Measurements from ENCODE around the gene OSBPL5.

The OSBPL5 gene

DNA sequence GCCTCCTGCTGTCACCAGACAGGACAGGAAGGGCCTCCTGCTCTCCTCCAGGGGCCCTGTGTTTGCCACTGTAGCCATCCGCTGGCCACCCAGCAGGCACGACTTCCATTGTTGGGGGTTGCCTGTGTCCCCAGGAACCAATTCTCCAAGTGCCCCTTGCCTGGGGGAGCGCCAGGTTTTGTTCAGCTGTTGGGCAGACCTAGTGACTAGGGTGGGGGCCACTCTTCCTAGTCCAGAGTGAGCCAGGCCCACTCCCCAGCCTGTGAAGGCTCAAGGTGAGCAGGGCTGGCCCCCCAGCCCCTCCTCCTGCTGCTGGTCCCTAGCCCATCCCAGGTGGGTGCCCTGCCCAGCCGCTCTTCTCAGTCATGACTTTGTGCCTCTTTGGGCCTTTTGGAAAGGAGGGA, 30.9 kb downstream of the OSBPL5 start:
- DNase-seq, result no peak

DNA sequence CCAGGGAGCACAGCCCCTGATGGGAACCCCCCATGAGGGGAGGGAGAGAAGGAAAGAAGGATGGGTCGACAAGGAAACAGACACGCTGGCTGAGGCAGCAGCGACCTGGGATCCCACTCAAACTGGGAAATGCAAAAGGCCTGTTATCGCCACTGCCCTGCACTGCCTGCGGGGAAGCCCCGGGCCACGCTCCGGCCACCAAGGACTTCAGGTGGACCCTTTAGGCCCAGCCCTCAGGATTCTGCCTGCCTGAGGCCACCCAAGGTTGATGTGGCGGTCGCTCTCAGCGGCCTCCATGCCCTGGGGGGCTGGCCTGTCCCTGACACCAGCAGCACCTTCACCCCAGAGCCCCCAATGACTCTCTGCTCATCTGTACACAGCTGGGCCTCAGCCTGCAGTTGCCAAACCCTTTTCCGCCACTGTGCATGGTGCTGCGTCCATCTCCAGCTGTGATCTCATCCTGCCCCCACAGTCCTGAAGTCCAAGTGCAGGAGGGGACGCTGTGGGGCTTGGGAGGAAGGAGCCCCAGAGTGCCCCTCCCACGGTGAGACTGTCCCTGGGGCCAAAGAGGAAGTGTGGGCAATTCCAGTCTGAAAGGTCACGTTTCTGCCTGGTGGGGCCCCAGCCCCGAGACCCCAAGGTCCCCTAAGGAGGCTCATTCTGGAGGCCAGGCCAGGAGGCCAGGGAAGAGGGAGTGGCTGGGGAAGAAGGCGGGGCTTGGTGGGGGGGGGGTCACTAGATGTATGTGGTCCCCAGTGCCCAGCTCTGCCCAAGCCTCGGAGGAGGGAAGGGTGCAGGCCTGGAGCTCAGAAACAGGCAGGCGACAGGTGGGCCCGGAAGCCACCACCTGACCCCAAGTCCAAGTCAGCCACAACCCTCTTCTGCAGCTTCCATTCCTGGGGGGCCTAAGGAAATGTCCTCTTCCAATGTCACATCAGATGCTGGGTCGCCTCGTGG, 31.6 kb downstream of the OSBPL5 start:
- no peak for DNase-seq

DNA sequence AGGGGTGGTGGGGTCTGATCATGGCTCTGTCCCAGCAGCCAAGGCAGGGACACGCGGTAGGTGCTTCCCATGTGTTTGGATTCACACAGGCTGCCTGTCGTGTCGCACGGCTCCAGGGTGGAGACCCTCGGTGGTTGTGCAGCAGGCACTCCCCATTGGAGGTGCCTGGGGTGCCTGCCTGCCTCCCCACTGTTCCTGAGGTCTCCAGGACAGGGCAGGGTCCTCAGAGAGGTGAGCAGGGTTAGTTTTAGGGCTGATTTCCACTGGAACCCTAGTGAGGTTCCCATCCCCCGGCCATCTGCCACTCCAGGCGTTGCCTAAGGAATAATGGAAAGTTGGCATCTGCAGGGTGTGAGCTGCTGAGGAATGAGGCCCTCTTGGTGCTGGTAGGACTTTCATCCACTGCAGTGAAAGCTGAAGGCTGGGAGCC, 32.3 kb downstream of the OSBPL5 start:
- DNase-seq, result no peak

DNA sequence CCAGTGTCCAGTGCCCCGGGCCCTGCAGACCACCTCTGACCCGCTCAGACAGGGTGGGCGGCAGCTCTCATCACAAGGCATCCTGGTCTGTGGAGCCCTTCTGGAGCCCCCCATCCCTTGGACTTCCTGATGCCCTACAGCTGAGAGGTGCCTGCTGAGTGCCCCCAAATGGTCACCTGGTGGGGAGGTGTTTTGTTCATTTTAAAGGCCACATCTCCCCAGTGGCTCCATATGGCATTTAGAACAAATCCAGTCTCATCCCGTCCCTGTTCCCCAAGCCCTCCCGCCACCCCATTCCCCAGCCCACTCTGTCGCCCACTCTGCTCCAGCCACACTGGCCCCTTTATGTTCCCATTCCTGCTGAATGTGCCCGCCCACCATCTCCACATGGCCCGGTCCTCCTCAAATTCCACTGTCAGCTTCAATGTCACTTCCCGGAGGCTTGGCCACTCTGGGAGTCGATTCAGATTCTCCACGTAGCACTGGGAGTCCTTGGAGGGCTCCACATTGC, 32.8 kb downstream of the OSBPL5 start:
- no peak for DNase-seq

DNA sequence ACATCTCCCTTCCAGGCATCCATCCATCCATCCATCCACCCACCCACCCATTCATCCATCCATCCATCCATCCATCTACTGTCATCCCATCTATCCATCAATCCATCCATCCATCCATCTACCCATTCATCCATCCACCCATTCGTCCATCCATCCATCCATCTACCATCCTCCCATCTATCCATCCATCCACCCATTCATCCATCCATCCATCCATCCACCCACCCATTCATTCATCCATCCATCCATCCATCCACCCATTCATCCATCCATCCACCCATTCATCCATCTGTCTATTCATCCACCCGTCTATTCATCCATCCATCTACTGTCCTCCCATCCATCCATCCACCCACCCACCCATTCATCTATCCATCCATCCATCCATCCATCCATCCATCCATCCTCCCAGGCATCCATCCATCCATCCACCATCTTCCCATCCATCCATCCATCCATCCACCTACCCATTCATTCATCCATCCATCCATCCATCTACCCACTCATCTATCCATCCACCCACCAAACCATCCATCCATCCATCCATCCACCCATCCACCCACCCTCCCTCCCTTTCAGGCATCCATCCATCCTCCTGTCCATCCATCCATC, 33.7 kb downstream of the OSBPL5 start:
- no peak for DNase-seq

DNA sequence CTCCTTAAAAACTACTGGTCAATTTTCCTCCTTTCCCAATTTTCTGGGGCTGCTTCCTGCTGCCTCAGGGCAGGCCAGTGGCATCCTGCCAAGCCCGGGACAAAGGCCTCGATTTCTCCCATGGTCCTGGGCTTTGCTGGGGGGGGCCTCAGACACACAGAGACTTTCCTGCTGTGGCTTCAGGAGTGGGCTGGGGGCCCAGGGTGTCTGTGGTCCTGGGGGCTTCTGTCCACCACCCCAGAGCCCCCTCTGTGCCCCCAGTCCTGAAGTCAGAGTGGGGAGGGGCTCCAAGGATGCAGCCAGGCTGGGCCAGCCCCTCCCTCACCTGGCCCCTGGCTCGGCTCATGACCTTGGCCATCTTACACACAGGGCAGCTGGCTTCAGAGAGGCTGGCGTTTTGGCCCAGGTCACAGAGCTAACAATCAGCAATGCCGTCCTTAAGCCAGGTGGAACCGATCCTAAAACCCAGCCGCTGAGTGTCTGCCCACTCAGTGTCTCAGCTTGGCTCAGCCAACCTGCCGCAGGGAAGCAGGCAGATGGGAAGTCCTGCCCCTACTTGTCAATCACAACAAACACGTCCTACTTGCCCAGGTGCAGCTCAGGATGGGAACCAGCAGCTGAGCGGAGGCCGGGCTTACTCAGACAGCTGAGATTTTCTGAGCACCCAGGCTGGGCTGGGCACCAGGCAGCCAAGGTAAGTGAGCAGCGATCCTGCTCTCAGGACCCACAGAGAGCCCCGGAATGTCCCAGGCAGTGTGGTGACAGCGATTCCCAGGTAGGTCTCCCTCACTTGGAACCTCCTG, 34.6 kb downstream of the OSBPL5 start:
- no peak for DNase-seq

DNA sequence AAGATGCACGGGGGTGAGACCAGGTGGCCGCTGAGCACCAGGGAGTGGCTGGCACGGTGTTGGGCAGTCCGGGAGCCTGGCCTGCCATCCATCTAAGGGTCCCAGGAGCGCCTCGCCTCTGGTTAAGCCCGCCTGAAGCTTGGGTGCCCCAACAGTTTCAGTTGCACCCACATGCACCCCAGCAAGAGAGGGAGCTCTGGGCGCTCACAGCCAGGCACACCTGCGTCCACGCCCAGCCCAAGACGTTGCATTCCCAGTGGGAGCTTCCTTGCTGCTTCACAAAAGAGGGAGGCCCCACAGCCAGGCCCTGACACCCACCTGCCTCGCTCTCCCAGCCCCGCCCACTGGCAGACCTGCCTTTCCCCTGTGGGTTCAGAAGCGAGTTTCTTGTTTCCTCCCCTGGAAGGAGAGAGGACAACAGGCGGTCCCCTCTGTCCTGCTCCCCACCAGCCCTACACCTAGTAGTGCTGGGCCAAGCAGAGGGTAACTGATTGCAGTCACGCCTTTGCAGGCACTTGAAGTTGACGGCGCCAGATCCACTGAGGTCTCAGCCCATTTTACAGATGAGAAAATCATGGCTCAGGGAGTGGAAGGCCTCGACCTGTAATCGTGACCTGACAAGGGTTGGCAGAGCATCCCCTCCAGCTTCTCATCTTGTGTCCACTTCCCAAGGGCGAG, 35.4 kb downstream of the OSBPL5 start:
- no peak for DNase-seq

- no peak for DNase-seq
These were observed 35.9 kb downstream of the OSBPL5 start for GRCh38 chr11:3129181-3129590.

GRCh38 chr11:3128356-3129180, 36.5 kb downstream of the OSBPL5 start:
- DNase-seq, result no peak

- DNase-seq, result no peak
These were observed 37.3 kb downstream of the OSBPL5 start for GRCh38 chr11:3127706-3128355.

DNA sequence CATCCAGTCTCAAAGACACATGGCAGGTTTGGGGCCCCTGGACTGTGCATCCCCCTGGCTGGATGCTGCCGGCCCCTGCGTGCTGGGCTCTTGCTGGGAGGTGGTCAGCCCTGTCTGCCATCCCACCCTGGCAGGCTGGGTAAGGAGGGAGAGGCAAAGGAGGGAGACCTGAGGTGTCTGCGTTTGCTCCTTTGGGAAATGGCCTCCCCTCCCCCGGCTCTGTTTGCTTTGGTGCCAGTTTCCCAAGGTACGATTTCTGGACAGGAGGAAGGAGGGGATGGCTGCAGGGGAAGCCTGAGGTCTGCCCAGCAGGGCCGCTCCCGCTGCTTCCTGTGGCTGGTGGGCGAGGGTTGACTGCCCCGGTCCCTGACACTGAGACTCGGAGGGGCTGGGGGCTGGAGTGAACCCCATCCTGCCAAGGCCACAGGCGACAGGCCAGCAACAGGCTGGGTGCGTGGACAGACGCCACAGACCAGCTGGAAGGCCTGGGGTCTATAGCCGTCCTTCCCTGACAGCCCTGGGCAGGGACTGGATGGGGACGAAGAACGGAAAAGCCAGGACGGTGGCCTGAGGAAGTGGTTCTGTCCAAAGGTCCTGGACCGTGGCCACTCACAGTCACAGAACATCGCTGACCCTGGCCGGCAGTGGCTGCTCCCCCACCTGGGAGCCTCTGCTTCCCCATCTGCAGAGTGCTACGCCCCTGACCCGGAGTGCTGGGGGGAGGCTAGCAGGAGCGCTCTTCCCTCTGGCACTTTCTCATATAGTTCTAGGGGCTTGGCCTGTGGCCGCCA, 38.0 kb downstream of the OSBPL5 start:
- DNase-seq, result no peak

DNA sequence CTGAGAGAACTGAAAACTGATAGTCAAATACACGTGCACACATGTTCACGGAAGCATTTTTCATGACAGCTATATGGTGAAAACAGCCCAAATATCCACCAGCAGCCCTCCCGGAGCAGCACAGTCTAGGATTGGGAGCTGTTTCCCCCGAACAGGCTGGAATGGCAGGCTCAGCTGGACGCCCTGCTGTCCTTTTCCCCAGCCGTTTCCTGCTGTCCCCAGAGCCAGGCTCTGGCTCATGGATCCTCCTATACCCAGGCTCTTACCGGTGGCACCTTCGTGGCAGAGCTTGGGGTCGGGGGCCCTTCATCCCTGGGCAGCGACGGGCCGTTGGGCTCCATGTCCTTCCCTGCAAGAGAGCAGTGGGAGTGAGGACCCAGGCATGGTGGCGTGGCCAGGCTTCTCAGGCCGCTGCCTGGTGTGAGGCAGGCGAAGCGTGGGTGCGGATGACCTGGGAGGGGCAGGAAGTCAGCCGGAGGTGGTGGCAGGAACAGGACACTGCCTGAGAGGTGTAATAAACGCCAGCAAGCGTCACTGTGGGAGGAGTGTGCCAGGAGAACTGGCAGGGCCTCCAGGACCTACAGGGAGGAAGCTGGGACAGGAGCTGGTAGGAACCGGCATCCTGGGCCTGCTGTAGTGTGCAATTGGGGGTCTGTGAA, 38.8 kb downstream of the OSBPL5 start:
- no peak for DNase-seq

GRCh38 chr11:3124821-3125220, 40.3 kb downstream of the OSBPL5 start:
- no peak for DNase-seq

DNA sequence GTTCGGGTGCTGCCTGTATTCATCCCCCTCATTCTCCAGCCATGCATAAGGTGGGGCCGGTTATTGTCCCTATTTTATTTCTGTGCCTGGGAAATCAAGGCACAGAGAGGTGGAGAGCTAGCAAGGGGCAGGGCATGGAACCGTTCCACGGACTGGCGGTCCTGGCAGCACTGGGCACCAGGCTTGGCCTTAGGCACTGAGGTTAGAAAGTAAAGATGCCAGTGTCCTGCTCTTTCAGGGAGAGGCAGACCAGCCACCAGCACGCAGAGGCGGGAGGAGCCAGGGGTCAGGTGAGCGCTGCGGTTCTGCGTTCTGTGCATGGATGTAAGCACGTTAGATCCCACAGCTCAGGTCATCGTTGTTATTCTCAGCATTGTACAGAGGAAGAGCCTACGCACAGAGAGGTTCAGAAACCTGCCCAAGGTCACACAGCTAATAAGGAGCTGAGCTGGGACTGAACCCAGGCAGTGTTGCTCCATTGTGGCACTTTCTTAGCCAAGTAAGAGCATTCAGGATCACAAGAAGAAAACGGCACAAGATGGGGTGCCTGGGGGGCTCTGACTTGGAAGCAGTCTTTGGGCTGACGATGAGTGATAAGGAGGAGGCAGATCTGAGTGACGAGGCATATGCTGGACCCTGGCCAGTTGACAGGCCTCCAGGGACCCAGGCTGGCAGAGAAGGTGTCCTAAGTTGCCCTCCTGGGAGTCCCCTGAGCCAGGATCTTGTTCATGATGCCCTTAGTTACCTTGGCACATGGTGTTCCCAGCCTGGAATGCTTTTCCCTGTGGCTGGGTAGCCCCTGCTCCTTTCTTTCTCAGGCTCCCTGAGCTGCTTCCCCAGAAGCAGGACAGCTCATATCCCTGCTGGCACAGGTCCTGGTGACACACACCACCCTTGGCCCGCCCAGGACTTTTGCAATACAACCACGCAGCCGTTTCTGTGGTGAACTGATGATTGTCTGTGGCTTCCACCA, 41.1 kb downstream of the OSBPL5 start:
- DNase-seq, result no peak

- DNase-seq, result peak; percentile 42
These were observed 41.8 kb downstream of the OSBPL5 start for GRCh38 chr11:3123305-3123704.

- DNase-seq, result no peak
These were observed 42.3 kb downstream of the OSBPL5 start for GRCh38 chr11:3122775-3123201.

DNA sequence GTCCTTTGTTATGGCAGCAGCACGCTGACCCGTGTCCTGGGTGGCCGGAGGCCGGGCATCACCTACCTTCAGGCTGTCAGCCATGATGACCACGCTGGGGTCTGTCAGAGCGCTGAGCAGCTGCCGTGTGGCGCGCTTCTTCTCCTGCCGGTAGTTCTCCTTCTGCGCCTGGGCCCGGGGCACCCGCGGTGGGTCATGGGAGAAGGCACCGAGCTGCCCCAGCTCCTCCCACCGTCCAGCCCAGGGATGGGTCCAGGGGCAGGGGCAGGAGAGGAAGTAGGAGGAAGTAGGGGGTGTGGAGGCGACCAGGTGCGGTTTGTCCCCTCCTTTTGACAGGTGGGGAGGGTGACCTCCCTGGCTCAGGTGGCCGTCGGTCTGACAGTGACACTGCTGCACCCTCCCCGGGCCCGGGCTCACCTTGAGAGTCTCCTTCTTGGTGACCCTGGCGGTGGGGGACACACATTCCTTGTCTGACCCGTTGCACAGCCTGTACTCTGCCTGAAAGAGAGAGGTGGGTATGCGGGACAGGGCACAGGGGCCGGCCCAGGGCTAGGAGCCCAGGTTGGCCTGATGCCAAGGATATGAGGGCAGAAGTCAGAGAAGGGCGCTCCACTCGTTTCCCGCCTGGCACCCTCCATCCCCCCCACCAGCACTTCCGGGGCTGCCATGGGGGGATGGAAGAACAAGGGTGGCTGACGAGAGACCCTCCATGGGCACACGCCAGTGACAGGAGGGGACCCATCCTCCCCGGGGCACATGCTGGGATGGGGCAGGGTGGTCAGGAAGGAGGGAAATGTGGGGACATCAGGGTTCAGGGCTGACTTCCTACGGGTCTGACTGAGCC, 43.0 kb downstream of the OSBPL5 start:
- no peak for DNase-seq
